IMR-90 (cell line): ENCODE results near the gene ZNF598.

ENCODE experiments used
- CEBPB ChIP-seq: IDR thresholded peaks from 2 replicates; pipeline ENCODE4 v1.6.1; 2012; ENCODE audit warnings: low read depth, low read length, improper control_type of control experiment
- CHD1 ChIP-seq: IDR thresholded peaks from 2 replicates; pipeline ENCODE4 v1.6.1; 2012; ENCODE audit warnings: low read depth, low read length, improper control_type of control experiment
- FOS ChIP-seq: fragments of 150-350 bp; IDR thresholded peaks from 2 replicates; pipeline ENCODE4 v1.6.1; 2016; ENCODE audit warnings: low read depth, low read length
- MXI1 ChIP-seq: IDR thresholded peaks from 2 replicates; pipeline ENCODE4 v1.6.1; 2012; ENCODE audit warnings: low read depth, mild to moderate bottlenecking, low read length, moderate library complexity, borderline replicate concordance
- POLR2A ChIP-seq: IDR thresholded peaks from 2 replicates; pipeline ENCODE4 v1.6.1; 2012; ENCODE audit warnings: mild to moderate bottlenecking, low read depth, low read length
- RAD21 ChIP-seq: IDR thresholded peaks from 2 replicates; pipeline ENCODE4 v1.6.1; 2012; ENCODE audit warnings: low read length, improper control_type of control experiment
- RCOR1 ChIP-seq: IDR thresholded peaks from 2 replicates; pipeline ENCODE4 v1.6.1; 2012; ENCODE audit warnings: mild to moderate bottlenecking, low read length, improper control_type of control experiment; ENCODE audit not compliant: insufficient replicate concordance
- RFX5 ChIP-seq: IDR thresholded peaks from 2 replicates; pipeline ENCODE4 v1.8.0; 2012; ENCODE audit warnings: low read depth, mild to moderate bottlenecking, low read length, moderate library complexity
- USF2 ChIP-seq: fragments of 150-350 bp; IDR thresholded peaks from 2 replicates; pipeline ENCODE4 v1.6.1; 2017; ENCODE audit warnings: mild to moderate bottlenecking, antibody characterized with exemption, low read length, low read depth
- TF ChIP-seq, protein P1 (sequence below): conservative IDR thresholded peaks from 2 replicates; pipeline ENCODE4 v1.5.1; 2012; ENCODE audit warnings: mild to moderate bottlenecking, low read depth, low read length, improper control_type of control experiment

DNA sequence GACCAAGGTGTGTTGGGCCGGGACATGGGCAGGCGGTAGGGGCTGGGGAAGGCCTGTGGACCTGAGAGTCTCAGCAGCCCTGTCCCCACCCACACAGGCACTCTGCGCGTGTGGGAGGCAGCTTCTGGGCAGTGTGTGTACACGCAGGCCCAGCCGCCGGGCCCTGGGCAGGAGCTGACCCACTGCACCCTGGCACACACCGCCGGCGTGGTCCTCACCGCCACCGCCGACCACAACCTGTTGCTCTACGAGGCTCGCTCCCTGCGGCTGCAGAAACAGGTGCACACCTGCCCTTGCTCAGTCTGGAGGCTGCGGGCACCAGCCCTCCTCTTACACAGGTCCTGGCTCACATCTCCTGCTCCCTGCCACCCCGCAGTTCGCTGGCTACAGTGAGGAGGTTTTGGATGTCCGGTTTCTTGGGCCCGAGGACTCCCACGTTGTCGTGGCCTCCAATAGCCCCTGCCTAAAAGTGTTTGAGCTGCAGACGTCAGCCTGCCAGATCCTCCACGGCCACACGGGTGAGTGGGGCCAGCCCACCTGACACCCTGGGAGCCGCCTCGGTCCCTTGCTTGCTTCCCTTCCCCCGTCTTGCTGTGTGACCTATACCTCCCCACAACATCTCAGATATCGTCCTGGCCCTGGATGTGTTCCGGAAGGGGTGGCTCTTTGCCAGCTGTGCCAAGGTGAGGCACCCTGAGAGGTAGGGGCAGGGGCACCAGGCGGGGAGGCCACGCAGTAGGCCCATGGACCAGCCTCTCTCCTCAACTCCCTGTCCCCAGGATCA is 34.0 kb downstream of the ZNF598 start:
- TF ChIP-seq CHD1 (no peak), RCOR1 (no peak), POLR2A (no peak), RFX5 (no peak), RAD21 (no peak), CEBPB (no peak), FOS (no peak), USF2 (no peak), MXI1 (no peak)
- TF ChIP-seq, protein P1, sequence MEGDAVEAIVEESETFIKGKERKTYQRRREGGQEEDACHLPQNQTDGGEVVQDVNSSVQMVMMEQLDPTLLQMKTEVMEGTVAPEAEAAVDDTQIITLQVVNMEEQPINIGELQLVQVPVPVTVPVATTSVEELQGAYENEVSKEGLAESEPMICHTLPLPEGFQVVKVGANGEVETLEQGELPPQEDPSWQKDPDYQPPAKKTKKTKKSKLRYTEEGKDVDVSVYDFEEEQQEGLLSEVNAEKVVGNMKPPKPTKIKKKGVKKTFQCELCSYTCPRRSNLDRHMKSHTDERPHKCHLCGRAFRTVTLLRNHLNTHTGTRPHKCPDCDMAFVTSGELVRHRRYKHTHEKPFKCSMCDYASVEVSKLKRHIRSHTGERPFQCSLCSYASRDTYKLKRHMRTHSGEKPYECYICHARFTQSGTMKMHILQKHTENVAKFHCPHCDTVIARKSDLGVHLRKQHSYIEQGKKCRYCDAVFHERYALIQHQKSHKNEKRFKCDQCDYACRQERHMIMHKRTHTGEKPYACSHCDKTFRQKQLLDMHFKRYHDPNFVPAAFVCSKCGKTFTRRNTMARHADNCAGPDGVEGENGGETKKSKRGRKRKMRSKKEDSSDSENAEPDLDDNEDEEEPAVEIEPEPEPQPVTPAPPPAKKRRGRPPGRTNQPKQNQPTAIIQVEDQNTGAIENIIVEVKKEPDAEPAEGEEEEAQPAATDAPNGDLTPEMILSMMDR = no peak
